HG02763 (cell line): ENCODE measurements around the gene MEIS2.

Source experiments
- ATAC-seq: cut with Tn5 transposase; IDR thresholded peaks from one replicate; pipeline ENCODE4 v1.9.1; 2021; ENCODE audit warnings: mild to moderate bottlenecking, moderate library complexity; ENCODE audit not compliant: unreplicated experiment

Gene MEIS2

DNA sequence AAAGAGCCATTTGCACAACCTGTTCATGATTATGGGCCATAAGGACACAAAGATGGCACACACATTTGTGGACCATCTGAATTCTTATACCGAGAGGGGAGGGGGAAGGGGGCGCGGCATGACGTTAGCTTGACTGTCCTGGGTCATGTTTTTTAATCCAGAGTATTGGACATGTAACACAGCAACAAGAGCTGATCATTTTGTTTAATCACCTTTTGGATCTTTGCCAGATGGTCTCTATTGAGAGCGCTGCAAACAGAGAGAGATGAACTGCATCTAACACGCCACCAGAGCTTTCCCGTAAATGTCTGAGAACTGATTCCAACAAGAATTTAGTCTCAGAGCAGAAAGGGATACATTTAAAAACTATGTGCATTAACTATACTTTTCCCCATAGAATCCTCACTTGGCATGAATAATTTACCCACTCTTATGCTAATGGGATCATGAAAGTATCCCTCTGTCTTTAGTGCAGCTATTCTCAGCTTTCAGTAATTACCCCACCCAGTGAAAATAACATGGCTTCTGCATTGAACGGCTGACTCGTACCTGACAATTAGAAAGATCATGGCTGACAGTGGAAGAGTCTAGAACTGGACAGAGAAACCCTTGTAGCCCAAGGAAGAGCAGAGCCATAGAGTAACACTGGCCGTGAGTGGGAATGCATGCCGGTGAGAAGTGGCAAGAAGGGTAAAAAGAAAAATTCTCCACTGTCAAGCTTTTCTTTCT is 22.6 kb downstream of the MEIS2 start:
- ATAC-seq, result no peak

DNA sequence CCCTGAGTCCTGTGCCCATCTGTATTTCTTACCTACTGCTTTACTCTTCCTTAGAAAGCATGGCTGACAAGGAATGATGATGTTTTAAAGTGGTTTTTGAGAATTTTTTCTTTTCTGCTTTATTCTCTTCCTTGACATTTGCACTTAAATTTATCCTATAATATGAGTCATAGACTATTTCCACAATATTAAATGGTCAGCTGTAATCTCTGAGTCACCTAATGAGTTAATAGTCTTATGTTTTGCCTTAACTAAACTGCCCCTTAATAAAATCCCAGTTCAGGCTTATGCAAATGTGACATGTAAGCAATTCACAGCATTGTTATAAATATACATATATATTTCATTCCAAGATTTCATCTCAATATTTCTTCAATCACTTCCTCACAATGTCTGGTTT is 23.8 kb downstream of the MEIS2 start:
- no peak for ATAC-seq

DNA sequence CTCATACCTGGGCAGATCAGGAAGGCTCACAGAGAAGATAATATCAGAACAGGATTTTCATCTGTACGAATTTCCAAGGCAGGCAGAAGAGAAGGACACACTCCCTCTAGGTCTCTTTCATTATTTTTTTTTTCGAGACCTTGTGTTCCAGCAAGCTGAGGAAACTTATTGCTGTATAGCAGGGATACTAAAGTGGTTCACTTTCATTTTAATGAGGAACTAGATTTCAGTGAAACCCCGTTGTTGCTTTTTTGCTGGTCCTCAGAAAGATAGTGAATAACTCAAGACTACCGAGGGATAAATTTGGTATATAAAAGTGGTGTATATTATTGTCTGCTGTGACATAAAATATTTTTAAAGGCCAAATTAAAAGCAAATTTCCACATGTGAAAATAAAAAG is 24.6 kb downstream of the MEIS2 start:
- ATAC-seq, result no peak

DNA sequence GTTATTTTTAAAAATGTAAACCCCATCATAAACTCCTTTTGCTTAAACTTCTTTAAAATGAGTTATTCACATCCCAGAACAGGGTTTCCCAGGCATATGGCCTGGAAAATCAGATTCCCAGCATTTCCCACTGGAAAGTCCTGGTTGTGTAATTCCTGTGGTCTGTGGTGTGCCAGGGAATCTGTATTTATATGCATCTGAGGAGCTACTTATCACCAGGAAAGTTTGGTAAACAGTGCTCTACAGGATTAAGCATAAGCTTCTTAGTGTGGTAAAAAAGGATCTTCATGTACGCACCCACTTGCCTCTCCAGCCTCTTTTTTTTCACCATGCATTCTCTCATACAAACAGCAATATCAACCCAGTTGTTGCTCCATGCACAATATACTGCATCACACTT is 28.2 kb downstream of the MEIS2 start:
- ATAC-seq, result no peak

DNA sequence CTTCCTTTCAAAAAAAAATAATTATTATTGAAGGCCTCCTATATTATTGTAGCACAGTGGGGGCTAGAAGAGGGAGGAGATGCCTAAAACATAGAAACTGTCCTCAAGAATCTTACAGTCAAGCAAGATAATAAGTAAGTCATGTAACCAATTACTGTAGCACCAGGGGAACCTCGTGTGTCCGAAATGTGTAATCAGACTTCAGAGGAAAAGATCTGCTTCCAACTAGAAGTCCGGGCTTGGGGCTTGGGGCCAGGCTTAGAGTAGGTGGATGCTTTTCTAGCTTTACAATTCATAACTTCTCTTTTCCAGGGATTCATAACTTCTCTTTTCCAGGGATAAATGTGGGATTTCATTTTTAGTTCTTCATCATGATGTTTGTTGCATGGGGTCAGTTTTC is 29.2 kb downstream of the MEIS2 start:
- no peak for ATAC-seq

DNA sequence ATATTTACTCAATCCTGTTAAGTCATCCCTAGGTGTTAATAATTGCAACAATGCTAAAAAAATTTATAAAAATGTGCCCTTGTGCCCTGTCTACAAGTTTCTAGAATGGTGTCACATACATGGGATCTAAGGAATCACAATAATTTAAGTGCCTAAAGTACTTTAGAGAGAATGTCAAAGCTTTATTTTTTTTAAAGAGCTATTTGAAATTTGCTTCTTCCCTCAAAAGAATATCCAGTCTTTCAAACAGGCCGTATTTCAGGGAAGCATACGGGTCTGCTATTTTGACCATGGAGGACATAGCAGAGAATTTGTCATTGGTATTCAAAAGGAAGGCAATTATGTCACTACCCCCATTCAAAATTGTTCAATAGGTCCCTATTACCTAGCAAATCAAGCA is 29.7 kb downstream of the MEIS2 start:
- ATAC-seq, result no peak

DNA sequence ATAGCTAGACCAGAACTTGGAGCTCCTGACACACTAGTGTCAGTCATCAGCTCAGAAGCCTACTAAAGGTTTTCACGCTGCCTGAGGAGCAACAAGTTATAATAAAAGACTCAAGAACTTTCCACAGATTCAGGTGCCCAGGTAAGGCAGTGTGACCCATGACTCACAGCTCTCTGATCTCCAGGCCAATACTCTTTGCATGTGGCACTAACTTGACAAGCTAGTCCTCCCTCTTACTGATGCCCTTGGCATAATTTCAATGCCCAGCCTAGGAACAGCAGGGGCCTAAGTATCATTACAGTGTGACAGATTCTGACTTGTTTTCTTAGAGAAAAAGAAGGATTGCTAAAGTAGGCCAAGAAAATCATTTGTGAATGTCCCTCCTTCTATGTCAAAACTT is 38.4 kb downstream of the MEIS2 start:
- no peak for ATAC-seq

DNA sequence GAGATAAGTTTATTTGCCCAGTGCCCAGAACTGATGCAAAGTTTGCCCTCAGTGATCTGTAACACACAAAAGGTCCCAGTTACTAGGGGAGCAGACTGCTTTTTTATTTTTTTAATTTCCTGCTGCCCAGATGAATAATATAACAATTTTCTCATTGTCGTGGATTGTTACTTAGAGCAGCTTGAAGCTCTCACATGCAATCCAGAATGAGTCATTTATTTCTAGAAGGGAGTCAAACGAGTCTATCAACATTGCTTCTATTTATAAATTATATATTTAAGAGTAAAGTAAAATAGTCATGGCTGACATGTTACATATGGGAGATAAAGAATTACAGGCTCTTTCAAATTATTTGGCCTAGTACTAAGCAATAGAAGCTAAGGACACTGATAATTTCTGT is 41.3 kb downstream of the MEIS2 start:
- ATAC-seq, result no peak

DNA sequence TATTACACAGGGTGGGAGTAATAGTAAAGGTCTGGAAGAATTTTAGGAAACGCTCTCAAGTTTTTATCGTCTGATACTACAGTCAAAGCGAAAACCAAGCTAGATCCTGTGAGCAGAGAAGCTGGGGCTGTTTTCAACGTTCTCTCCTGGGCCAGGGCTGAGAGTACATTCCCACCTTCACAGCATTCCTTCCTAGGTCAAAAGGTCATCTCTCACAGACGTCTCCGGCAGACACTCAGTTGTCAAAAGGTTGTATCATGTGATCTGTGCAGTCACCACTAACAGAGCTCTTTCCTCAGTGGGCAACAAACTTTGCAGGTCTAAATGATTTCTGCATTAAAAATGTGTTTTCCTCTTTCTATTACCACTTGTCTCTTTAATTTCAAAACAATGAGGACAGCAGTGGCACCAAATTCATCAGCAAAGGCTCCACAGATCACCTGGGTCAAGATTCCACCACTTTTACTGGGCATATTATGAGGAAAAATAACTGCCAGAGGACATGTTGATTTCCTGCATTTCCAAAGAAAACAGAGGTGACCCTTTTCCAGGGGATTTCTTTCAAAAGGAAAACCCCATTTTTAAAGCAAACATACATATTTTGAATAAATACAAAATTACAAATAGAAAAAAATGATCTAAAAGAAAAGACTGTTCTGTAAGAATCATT is 41.9 kb downstream of the MEIS2 start:
- no peak for ATAC-seq

DNA sequence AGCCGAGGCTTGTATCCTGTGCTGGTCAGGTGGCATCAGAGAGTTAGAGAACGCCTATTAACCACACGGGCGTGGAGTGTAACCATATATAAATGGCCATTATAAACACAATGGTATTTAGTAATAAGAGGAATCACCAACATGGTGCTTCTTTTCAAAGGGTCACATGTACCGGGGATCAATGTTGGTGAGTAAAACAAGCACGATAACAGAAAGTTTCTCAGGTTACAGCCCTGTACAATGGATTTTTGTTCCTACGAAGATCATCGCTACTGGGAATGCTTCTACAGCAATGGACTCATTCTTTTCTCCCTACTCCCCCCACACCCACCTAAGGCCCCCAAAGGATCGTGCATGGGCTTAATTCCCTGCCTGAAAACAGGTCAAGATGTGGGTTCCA is 42.5 kb downstream of the MEIS2 start:
- no peak for ATAC-seq

DNA sequence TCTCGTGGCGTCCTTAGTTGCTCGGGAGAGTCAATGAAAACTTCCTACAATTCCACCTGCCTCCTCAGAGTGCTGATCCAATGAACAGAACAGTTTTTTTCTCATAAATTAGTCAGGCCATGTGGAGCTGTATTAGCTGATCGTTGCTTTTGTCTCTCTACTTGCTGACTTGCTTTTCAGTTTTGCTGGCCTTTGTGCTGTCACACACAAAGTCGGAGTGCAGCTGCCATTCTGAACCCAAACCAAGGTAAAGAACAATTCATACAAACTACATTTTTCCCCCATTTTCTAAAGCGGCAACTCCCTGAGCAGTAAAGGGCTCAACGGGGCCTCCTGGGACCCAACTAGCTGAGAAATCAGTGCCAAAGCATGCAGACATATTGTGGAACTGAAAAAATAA is 43.1 kb downstream of the MEIS2 start:
- no peak for ATAC-seq

DNA sequence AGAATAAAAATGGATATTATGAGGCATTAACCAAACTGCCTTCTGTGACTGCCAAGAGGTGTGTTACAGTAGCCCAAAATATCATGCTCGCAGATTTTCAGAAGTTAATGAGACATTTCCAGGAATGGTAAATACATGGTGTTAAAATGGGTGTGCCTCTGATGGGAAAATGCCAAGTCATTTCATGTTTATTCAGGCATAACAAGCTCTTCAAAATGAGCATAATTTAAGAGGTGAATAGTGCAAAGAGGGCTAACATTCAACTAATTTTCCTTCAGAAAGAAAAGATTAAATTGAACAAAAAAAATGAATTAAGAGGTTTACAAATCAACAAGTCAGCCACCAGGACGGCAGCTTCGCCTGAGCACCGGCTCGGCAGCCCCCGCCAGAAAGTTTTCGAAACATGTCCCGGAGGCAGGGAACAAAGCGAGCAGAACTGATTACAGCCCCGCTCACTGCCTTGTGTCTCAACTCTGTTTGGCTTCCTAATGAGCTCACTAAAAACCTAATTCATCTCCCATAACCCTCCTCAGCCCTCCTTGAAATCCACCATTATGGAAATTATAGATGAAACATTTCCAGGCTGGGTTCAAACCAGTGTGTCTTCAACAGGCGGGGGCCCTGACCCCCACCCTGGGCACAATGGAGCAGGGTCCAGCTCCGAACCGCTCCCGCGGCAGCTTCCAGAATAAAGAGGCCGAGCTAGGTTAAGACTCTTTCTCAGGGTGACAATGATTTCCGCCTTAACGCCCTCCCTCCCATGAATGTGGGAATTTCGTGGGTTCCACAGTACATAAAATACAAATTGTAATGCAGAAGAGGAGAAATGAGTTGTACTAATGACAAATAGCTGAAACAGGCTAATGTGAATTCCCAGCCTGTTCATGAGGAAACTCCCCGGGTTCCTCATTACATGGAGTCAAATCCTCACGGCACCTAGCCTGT is 43.9 kb downstream of the MEIS2 start:
- ATAC-seq, result no peak

DNA sequence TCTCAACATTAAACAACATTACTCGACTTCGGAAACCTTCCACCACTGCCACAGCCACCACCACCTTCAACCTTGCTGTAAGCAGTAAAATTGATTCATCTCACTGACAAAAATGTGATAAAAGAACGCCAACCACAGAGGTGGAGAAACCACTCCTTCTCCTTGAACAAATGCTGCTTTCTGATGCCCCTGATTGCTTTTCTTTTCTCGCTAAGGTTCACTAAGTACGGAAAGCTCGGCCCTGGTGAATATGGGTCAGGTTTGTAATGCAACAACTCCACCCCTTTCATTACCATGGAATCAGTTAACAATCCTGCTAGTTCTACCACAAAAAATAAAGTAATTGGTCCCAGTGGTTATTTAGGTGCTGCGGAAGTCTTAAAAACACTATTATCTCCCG is 44.9 kb downstream of the MEIS2 start:
- no peak for ATAC-seq

DNA sequence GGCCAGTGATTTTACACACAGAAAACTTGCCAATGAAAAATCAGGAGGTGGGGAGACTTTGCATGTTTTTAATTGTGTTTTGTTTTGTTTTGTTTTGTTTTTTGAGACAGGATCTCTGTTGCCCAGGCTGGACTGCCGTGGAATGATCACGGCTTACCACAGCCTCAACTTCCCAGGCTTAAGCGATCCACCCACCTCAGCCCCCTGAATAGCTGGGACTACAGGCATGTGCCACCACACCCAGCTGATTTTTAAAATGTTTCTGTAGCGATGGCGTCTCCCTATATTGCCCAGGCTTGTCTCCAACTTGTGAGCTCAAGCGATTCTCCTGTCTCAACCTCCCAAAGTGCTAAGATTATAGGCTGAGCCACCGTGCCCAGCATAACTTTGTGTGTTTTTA is 46.0 kb downstream of the MEIS2 start:
- ATAC-seq, result no peak

DNA sequence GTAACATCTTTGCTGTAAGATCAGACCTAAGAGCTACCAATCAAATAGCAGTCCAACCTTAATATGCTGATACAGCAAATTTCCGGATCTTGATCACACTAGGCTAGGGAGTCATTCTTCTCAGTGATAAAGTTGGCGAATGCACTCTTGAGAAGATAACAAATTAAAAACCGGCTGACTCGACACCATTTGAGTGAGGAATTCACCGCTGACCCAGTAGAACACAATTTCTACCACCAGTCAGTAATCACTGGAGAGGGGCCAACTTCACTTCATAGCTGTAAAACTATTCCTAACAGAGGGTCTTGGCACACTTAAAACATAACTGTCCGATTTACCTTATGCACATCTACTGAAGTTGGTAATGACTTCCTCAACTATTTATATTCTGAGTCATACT is 47.2 kb downstream of the MEIS2 start:
- no peak for ATAC-seq

DNA sequence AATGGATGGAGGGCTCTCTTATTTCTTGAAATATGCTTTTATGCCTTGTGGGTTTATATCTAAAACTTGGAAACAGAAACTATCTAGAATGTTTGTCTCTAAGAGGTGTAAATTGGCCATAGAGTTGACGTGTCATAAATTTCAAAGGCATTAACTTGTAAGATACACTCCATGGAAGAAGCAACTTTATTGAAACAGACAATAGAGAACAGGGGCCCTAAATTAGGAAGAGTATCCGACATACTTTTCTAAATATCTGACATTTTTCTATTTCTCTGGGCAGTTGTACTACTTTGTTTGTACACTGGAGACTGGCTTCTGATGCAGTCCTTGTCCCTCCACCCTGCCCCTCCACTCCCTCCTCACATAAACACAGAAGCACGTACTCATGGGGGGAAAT is 50.0 kb downstream of the MEIS2 start:
- no peak for ATAC-seq

DNA sequence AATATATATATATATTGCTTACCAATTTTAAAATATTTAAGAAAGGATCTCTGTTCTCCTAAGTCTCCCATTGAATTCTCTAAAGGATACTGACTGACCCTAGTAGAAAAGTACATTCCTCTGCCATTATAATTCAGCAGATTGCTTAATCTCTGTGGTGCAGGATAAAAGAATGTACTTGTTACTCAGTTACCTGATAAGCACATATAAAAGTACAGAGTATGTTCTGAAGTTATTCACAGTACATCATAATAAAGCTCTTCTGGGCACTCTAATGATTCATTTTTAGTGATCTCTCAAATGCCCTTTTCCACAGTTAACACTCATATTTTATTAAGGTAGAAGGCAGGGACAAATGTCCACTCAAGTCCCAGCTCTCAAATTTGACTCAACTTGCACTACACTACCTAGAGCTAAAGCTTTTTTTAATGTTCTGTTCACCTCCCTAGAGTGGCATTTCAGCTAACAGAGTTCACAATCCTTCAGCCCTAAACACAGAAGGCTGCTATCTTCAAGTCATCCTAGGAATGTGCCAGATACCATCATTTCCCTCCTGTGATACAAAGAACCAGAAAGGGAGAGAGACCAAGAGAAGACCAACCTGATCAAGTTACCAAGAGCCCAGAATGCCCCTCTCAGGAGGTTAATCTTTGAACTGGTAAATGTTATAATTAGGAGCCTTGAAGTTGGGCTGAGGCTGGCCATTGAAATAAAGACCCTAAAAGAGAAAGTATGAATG is 53.3 kb downstream of the MEIS2 start:
- ATAC-seq, result no peak

DNA sequence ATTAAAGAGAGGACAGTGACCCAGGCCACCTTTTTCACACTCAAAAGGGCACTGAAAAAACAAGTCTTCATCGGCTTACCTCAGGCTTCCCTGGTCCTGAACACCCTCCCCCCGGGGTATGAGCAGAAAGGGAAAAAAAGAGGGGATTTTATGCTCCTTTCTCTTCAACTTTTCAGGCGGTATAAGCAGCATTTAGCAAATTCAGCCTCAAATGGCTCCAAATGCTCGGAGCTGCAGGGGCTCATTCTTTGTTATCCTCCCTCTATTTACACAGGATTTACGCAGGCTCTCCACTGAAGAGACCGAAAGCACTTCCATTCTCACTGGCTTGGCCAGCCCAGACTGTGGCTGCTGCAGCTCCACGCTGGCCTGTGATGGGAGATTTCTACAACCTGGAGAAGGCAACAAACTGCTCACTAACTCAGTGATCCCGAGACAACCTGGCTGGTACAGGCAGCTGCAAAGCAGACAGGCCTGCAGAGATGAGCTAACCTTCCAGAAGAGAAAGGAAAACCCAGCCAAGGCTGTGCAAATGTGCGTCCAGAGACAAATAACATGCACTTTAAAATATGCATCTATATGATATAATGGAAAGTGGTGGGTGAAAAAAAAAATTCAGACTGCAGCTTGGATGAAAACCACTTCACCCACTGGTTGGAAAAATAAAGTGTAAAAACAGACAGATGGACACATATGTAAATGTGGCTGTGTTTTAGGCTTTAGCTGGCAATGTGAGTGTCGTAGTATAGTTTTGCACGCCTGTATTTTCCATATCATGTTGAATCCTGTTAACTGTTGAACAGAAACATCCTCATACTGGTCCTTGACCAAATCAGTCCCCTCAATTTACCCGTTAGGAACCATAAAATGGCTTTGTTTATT is 54.2 kb downstream of the MEIS2 start:
- ATAC-seq, result no peak

DNA sequence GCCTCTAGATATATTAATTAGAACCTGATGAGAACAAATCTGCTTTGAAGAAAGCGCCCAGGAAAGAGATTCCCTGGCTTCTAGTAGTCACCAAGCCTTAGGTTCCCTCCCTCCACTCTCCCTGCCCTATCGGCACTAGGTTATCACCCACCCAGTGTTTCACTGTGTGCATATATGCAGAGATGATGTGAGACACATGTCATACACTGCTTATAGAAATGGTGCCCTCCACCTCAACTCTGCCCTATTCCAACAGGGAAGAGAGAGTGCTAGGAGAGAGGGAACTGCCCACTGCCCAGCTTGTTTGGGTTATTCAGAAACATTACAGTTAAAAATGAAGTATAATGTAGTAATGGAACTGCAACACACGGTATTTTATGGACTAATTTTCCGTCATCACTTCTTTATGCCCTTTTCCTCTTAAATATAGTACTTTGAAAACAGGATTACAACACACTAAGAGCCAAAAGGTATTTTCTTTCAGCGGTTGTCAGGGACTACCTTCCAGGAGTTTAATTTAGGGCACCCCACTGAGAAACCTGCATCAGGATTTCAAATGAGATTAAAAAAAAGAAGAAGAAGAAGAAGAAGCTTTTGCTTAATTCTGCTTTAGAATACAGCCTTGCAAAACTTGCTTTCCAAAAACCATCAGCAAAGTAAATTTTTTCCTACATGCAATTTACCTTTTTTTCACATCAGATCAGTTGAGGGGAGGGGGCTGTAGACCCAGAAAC is 55.3 kb downstream of the MEIS2 start:
- ATAC-seq, result no peak
